NCI-H345 treated with DMSO at 0.1 percent for 48 hours (cell line): ENCODE data around the gene SCUBE2.

Source experiments
- DNase-seq: peaks from one replicate; lab custom pipeline; 2025; ENCODE audit not compliant: unreplicated experiment; lab: John Stamatoyannopoulos, UW

SCUBE2 gene

DNA sequence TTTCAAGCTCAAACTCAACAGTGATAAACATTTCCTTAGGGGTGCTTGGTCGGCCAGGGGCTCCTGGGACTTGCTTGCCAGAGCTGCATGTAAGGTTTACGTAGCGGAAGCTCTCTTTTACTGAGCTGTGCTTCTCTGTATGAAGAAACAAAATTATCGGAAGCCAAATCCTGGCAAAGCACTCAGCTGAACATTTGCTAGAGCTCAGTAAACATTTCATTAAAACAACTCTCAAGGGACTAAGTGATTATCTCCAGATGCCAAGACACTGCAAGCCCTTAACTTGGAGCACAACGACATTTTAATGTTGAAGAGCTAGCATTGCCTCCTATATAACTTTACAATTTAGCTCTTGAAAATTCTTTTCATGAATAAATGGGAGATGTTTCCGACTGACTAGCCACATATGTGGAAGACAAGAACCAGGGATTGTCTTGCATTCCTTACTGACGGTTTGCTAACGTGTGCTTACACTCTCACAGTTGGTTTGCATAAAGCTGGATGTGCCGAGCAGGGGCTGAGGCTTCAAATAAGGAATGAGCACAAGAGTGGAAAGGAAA, 43.4 kb downstream of the SCUBE2 start:
- no peak for DNase-seq

DNA sequence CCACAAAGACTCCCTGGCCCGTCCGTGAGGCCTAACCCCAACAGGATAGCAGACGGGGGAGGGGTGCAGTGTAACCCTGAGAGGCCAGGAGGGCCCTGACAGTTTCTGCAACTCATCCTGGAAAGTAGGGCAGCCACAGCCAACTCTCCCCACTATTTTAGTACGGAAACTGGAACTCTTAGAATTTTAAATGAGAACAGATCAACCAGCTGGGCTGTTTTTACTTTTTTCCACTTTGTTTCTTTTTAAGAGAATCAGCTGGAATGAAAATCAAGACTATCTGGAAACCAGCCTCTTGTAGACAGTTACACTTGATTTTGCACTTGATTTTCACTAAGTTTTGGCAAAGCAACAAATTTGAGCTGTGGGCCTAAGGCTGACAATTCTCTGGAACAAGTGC, 44.9 kb downstream of the SCUBE2 start:
- DNase-seq = no peak

DNA sequence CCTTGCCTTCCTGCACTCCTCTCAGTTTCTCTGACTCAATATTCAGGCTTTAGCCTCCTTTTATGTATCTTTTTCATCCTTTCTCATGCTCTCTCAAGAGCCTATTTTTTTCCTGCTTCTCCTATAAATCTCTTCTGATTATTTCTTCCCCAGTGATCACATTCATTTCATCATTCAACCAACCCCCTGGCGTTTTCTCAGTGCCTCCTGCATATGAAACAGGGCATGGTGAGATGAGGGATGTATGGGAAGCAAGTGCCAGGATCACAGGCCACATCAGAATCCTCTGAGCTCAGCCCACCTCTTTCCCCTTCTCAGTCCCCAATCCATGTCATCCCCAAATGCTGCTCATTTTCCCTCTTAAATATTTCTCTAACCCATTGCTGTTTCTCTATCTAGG, 48.9 kb downstream of the SCUBE2 start:
- no peak for DNase-seq

DNA sequence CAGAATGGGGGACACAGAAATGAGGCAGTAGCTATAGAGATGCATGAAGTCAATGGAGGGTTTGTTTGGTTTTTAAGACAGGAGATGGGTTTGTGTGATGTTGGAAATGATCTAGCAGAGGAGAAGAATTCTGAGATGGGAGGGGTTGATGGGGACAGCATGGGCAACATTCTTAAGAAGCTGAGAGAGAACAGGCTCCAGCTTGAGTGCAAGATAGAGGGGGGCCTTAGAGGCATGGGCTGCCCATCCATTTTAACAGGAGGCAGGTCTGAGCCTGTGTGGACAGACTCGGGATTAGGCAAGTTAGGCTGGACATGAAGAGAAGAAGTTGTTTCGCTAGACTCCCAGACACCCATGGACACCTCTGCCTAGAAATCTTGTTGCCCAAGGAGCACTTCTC, 49.7 kb downstream of the SCUBE2 start:
- DNase-seq = no peak

DNA sequence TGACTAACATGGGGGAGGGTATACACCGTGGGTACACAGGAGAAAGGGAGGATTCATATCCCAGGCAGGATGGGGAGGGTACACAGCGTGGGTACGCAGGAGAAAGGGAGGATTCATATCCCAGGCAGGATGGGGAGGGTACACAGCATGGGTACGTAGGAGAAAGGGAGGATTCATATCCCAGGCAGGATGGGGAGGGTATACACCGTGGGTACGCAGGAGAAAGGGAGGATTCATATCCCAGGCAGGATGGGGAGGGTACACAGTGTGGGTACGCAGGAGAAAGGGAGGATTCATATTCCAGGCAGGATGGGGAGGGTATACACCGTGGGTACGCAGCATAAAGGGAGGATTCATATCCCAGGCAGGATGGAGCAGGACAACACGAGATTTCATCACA, 51.0 kb downstream of the SCUBE2 start:
- DNase-seq = no peak

DNA sequence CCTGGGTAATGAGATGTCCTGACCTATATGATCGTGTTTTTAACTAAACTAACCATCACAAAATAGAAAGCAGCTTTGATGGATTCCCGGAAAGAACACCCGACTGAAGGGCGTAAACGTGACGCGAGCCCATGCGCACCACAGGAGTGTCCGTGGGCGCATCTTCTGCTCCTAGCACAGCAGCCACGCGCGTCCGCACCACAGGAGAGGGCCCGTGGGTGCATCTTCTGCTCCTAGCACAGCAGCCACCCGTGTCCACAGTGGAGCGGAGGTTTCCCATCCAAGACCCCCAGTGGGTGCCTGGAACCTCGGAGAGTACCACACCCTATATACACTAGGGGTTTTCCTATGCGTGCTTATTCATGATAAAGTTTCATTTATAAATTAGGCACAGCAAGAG, 51.5 kb downstream of the SCUBE2 start:
- no peak for DNase-seq

DNA sequence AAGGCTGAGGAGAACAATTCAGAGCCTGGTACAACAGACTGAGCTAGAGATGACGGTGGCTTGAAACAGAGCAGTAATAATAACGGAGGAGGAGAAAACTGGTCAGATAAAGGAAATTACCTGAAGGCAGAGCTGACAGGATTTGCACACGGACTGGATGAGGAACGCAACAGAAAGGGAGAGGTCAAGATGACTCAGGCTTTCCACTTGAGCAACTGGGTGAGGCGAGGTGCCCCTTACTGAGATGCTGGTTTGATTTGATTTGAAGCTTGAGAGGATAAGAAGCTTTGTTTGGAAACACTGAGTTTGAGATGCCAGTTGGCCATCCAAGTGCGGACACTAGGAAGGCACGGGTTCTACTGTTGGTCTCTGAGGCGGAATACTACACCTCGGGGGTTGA, 52.2 kb downstream of the SCUBE2 start:
- DNase-seq = no peak

DNA sequence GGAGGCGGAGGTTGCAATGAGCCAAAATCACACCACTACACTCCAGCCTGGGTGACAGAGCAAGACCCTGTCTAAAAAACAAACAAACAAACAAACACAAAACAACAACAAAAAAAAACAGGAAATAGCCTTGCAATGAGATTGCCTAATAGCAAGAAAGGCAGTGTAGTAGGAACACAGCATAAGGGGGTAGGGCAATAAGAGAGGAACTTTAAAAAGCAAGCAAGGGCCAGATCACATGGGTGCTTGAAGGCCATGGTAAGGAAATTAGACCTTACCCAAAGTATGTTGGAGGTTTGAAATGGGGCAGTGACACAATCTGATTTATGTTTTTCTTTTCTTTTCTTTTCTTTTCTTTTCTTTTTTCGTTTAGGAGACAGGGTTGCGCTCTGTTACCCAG, 52.9 kb downstream of the SCUBE2 start:
- no peak for DNase-seq

DNA sequence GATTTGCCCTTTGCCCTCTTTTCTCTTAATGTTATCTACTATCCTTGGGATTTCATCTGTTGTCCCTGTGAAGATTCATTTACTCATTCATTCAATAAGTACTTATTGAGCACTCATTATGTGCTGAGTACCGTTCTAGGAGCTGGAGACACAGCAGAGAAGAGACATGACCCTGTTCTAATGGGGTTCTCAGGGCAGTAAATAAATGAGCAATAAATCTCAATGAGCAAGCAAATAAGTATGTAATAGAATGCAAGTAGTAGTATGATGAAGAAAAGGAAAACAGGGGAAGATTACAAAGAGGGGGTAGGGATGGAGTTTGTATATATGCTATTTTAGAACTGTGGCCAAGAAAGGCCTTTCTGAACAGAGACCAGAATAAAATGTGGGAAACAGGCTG, 53.4 kb downstream of the SCUBE2 start:
- no peak for DNase-seq

DNA sequence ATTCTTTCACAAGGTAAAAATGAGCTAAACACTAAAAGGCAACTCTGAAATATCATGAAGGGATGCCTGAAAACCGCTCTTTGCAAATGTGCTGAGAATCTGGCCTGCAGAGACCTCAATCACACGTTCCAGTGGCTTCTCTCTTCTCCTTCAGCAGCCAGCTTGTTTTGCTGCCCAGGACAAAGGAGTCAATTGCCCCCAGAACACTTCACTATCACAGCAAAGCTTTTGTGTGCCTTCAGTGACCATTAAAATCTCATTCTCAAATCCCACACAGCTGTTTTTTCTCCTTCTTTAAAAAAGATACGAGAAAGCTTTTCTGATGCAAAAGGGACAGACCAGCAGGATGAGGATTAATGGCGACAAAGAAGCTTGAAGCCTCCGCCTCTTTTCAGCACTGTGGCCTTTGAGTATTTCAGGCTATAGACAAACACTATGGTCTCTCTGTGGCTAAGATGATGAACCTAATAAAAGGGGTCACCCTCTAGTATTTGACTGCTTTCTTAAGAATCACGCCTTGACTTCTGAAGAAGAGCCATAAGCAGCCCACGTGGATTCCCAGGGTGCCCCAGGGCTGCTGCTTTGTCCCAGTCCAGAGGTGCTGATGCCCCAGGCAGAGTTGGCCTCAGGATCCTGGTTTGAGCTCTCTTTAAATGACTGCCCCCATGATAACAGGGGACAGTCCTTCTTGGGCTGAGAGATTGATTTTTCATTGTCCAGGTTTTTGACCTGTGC, 54.2 kb downstream of the SCUBE2 start:
- DNase-seq = no peak

DNA sequence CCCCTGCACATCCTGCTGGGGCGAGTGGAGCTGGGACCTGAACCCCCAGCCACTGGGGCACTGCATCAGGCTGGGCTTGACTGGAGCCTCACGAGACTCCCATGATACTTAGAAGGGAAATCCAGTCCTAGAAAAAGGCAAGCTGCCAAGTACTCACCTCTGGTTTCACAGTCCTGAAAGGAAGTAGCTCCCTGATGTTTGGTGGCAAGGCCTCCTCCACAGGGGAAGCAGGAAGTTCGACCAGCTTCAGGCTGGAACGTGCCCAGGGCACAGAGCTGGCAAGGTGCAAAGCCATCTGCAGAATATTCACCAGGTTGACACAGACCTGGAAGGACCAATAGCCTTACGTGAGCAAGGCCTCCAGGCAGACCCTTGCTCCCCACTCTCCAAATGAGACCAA, 60.8 kb downstream of the SCUBE2 start:
- DNase-seq = no peak

DNA sequence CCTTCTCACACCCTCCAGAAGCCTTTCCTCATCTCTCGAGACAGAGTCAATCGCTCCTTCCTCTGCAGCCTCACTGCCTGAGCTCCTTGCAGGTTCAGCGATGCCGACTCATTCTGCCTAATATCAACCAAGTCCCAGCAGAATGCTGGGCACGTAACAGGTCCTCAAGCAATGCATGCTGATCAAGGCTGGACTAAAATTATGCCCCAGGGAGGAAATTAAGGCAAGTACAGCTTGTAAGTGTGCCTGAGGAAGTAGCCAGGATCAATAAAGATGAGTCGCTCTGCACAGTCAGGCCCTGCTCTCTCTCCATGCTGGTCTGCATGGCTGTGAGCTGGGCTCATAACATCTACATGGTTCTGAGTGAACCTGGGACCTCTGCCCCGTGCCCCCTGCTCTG, 62.0 kb downstream of the SCUBE2 start:
- no peak for DNase-seq

DNA sequence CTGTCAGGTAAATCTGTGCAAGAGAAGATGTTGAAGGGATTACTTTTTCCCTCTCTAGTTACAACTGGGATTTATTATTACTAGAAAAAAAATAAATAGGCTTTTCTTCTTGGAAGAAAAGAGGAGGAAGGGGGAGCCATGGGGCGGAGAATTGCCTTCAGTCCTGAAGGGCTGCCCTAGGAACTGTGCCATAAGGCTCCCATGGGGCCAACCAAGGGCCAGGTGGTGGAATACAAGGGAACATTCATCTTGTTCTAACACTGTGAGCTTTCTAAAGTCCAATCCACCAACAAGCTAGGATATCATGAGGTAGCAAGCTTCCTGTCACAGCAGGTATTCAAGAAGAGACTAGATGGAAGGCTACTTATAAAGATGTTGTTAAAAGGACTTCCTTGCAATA, 62.8 kb downstream of the SCUBE2 start:
- DNase-seq = no peak

DNA sequence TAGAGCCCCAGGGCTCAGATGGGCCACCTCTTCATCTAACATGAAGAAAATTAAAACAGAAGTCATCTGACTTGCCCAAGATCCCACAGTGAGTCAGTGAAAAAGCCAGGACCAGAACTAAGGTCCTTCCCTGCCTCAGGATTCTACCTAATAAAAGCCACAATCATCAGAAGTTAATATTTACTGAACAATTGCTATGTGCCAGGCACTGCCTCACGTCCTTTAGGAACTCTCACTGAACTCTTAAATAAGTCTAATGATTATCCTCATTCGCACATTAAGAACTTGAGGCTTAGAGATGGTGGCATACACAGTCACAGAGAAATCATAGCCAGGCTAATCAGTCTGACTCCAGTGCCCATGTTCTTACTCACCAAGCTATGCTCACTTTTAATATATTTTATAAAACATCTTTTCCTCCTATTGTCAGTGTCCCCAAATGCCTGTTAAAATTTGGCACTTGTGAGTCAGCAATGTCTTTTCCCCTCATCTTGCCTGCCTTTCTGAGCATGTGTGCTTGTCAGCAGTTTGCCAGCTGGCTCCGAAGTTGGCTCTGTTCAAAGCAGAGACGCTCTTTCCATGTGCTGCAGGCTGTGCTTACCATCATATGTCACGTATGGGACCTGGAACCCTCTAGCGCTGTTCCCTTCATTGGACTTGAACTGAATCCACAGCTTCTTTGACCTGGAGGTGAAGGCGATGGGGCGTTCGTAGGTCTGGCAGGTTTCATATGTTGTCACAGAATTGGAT, 66.1 kb downstream of the SCUBE2 start:
- no peak for DNase-seq

DNA sequence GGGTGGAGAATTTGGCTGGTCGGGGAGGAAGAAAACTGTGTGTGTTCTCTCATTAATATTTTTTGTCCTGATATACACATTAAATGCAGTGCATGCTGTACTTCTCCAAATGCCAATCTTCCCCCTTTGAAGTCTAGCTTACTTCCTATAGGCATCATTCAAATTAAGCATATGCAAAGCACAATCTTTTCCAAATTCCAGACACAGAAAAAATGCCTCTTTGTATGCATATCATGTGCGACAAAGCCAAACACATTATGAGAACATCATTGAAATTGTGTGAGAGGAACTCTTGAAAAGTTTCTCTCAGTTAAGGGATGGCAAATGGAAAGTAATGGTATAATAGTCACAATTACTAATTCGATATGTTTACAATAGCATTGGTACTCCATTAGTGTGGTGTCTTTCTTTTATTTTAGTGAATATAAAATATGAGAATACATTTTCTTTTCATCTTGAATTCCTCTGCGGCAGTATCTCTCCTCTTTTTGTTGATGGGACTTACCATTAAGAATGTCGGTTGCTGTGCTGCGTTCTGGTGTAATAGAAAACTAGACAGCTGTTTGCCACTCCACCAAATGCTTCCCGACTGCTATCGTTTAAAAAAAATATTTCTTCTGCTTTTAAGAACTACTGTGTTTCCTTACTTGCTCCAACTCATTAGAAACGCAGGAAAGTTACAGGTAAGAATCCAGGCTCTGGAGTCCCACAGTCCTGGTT, 68.3 kb downstream of the SCUBE2 start:
- no peak for DNase-seq

DNA sequence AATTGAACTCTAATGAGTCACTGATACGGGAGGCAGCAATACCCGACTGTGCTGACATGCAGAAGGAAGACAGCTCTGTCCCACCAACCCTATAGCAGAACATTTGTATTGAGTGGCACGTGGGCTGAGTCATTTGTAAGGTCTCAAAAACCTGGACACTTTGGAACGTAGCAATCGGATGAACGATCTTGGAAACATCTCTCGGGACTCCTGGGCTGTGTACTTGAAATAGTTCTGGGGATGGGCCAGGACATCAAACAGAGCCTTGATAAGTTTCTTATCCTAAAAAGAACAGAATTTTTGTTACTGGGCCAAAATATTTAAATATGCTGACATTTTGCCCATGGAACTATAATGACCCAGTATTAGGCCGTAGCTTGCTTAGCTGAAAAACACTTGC, 70.5 kb downstream of the SCUBE2 start:
- no peak for DNase-seq

DNA sequence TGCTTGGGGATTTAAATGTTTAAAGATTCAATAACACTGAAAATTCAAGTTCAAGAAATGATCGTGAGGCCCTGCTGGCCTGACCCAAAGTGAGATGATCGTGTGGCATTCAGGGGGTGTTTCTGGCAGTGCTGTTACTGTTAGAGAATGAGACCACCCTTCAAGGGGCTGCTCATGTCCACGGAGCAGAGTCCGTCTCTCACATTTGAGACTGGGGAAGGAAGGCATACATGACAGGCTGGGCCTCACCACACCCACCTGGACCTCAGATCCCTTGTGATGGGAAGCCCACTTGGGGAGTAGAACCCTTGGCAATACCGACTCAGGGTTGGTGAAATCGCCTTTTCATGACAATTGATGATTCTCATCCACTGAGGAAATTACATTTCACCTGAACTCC, 71.5 kb downstream of the SCUBE2 start:
- DNase-seq = no peak

DNA sequence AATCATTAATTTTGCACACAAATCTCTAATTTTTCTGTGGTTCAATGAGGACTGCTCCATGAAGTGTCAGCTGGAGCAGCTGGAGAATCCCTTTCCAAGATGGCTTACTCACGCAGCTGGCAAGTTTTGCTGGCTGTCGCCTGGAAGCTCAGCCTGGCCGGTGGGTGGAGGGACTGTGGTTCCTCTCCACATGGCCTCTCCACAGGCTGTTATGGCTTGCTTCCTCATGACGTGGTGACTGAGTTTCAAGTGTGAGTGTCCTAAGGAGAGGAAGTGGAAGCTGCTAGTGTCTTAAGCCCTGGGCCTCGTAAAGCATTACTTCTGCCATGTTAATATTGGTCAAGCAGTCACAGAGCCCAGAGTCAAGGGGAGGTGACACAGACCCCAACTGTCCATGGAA, 73.6 kb downstream of the SCUBE2 start:
- DNase-seq = no peak

DNA sequence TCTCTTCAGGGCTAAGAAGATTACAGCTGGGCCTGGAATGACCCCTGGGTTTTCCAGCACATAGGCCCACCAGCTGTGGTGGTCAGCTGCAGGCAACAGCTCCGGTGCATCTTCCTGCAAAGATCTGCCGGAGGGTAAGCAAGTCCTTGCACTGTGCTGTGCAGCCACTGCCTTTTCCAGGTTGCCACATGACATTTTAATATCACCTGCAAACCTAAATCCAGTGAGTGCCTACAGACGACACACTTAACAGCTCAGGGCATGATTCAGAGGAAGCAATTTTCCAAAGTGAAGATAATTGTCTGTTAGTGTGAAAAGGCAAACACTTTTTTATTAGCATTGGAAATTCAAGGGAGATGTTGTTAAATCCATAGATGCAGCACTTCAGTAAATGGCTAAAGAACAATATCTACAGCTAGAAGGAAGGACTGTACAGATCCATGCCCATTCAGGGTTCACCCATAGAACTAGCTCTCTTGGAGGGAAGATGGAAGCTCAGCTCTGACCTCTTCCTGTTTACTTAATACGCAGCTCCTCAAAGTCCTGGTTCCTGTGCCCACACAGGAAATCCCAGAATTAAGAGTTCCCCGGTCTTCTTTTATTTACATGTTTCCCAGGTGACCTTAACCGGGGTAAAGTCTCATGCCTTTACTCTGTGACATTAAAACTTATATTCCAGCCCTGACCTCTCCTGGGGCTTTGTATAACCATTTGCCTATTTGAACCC, 74.3 kb downstream of the SCUBE2 start:
- DNase-seq = no peak

DNA sequence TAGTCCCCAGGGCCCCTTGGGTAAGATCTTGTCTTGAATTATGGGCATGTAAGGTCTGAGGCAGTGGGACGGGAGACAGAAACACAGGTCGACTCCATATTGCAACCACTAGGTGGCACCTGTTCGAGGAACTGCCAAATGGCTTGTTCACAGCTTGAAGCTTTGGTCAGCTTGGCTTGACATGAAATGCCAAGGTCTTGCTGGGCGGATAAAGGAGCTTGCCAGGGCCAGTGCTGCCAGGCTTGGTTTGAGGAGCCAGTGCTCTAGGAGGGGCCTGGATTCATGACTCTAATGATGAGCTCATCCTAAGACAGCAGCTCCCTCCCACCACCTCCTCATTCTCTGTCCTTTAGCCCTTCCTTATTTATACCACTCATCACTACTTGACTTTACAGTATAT, 75.7 kb downstream of the SCUBE2 start:
- peak; percentile 35 for DNase-seq

DNA sequence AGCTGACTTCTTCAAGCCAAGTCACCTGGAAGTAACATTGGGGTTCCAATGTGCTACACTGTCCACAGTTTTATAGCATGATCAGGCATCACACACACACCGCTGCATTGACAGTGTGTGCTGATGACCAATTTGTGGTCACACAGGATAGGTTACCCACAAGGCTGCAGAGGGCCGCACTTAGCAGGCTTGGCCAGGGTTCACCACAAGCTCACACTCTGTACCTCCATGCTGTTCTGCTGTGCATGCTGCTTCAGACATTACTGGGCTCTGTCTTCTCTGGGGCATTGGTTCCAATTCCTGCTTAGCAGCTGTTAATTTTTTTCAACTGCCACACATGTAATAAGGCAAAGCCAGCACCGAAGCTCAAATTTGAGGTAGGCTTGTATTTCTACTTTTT, 76.6 kb downstream of the SCUBE2 start:
- no peak for DNase-seq
